Measurements from ENCODE around the gene ACTMAP. TPM values are rescaled to one million over a fixed set of nuclear protein-coding genes. Genes with fewer than 3 reads are reported as not detected.

ACTMAP gene, protein sequence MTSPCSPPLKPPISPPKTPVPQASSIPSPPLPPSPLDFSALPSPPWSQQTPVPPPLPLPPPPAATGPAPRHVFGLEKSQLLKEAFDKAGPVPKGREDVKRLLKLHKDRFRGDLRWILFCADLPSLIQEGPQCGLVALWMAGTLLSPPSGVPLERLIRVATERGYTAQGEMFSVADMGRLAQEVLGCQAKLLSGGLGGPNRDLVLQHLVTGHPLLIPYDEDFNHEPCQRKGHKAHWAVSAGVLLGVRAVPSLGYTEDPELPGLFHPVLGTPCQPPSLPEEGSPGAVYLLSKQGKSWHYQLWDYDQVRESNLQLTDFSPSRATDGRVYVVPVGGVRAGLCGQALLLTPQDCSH
- 2.2 and 3.3 TPM in 2 replicates for total RNA-seq

DNA sequence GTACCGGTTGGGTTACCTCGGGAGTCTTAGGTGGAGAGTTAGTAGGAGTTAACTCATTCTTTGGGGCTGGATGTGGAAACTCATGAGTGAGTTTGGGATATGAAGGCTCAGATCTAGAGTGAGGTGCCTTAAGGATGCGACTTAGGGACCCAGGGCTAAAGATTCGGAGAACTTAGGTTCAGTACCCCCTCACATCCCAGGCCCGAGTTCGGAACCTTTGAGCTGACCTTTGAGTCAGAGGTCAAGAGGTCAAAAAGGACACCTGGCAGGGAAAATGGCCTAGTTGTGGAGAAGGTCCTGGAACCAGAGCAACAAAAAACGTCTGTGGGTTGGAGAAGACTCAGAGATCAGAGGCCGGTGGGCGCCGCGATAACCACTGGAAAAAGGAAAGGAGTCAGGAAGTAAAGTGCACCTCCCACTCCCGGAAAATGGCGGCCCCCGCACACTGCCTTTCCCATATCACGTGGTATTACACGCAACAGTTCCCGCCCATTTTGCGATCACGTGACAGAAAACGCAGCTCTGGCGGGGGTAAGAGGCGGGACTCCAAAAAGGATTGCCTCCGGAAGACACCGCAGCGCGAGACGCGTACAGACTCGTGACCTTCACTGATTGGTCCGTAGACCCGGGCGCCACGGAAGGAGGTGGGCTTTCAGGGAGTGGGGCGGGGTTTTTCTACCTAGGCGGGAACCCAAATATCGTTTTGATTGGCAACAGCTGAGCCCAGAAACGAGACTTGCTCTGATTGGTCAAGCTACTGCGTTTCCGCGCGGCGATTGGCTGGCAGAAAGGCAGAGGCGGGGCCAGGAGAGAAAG lies at the start of gene ACTMAP:
ACTMAP (minus strand) TSS at position 420 of the 816 bp plus-strand sequence. CDS start 674 bp downstream, outside the sequence.
- peak; percentile 98 for DNase-seq (ENCODE audit: low read depth)
- H3K4me3 ChIP-seq (ENCODE audit: low read depth, low read length): peak within 1 kb of the TSS; percentile 74
- TF ChIP-seq, protein P1, sequence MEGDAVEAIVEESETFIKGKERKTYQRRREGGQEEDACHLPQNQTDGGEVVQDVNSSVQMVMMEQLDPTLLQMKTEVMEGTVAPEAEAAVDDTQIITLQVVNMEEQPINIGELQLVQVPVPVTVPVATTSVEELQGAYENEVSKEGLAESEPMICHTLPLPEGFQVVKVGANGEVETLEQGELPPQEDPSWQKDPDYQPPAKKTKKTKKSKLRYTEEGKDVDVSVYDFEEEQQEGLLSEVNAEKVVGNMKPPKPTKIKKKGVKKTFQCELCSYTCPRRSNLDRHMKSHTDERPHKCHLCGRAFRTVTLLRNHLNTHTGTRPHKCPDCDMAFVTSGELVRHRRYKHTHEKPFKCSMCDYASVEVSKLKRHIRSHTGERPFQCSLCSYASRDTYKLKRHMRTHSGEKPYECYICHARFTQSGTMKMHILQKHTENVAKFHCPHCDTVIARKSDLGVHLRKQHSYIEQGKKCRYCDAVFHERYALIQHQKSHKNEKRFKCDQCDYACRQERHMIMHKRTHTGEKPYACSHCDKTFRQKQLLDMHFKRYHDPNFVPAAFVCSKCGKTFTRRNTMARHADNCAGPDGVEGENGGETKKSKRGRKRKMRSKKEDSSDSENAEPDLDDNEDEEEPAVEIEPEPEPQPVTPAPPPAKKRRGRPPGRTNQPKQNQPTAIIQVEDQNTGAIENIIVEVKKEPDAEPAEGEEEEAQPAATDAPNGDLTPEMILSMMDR (conservative IDR thresholded peaks at IDR 0.05; ENCODE audit: low read depth, low read length): no peak

GRCh38 chr19:40799558-40800338 lies 49.5 kb upstream of the ACTMAP start:
- DNase-seq (ENCODE audit: low read depth): no peak
- H3K4me3 ChIP-seq (ENCODE audit: low read depth, low read length): peak overlapping the region; percentile 95
- TF ChIP-seq, protein P1 (conservative IDR thresholded peaks at IDR 0.05; ENCODE audit: low read depth, low read length): no peak

DNA sequence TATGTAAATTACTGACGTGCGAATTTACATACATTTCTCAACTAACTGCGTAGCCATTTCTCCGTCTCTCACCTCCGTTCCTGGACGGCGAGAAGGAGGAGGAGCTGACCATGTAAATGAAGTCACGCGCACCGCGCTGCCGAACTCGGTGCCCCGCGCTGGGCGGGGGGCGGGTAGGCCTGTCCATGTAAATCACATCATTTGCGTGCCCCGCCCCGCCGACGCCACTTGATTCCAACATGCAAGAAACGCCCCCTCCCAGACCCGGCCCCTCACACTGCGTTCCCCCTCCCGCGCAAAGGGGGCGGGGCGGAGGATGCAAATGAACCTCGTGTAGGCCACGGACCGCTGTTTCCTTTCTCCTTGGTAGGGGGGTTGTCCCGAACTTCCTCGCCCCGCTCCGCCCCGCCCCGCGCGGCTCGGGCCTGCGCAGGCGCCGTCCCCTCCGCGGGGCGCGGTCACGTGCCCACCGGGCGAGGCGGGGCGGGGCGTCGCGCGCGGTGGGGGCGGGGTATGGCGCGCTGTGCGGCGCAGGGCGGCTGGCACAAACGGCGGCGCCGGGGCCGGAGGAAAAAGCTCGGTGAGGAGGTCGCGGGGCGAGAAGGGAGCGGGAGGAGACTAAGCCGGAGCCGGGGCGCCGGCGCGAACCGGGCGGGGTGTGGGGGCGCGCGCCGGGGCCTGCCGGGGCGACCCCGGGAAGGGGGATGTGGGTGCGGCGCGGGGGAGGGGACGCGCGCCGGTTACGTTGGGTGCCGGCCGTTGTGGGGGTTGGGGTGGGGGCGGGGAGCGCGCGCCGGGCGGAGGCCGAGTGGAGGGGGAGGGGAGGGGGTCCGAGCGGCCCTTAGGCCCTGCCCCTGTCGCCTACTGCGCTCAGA lies 48.6 kb upstream of the ACTMAP start, which contains the start of gene EGLN2:
EGLN2 (plus strand) TSS at position 509 of the 875 bp plus-strand sequence. CDS start 1,382 bp downstream, outside the sequence.
- peak within 1 kb of the TSS; percentile 95 for H3K4me3 ChIP-seq (ENCODE audit: low read depth, low read length)
- TF ChIP-seq, protein P1 (conservative IDR thresholded peaks at IDR 0.05; ENCODE audit: low read depth, low read length): no peak
- peak; percentile 82 for DNase-seq (ENCODE audit: low read depth)

GRCh38 chr19:40797963-40798682 lies 47.8 kb upstream of the ACTMAP start:
- TF ChIP-seq, protein P1 (conservative IDR thresholded peaks at IDR 0.05; ENCODE audit: low read depth, low read length): peak; percentile 45
- peak overlapping the region; percentile 56 for H3K4me3 ChIP-seq (ENCODE audit: low read depth, low read length)
- DNase-seq (ENCODE audit: low read depth): no peak

DNA sequence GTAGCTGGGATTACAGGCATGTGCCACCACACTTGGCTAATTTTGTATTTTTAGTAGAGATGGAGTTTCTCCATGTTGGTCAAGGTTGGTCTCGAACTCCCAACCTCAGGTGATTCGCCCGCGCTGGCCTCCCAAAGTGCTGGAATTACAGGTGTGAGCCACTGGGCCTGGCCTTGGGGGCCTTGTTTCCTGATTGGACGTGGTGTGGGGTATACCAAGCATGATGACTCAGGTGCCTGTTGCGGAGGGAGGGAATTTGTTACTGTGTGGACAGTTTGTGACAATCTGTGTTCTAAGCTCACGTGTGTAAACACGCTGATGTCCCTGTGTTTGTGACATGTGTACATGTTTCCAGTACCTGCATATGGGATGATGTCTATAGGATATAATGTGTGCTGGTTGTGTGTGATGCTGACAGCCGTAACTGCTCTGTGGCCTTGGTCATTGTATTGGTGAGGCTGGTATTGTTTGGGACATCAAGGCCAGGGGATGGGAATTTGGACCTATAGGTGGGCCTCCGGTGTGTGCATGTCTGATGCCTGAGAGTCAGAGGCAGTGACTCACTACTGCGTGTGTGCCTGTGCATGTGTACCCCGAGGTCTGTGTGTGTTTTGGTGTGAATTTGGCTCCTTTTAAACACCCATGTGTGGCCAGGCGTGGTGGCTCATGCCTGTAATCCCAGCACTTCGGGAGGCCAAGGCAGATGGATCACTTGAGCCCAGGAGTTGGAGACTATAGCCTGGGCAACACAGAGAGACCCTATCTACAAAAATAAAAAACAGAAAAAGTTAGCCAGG lies 47.1 kb upstream of the ACTMAP start:
- TF ChIP-seq, protein P1 (conservative IDR thresholded peaks at IDR 0.05; ENCODE audit: low read depth, low read length): no peak

More for the DNA sequence above, 47.1 kb upstream of the ACTMAP start:
- no peak overlapping the region for H3K4me3 ChIP-seq (ENCODE audit: low read depth, low read length)
- DNase-seq (ENCODE audit: low read depth): no peak
